Neural crest cell (in vitro differentiated cells): ENCODE results near the gene IGF1R. TPM values are rescaled to one million over a fixed set of nuclear protein-coding genes. Genes with fewer than 3 reads are reported as not detected.

Experiments
- DNase-seq: peaks from one replicate; pipeline ENCODE4 v3.0.0; 2021; ENCODE audit warnings: low read depth, mixed read lengths, low spot score
- H3K27ac Mint-ChIP-seq: one replicate; pipeline ENCODE4 v1.8.0; 2021; ENCODE audit warnings: mild to moderate bottlenecking, mixed read lengths; ENCODE audit not compliant: unreplicated experiment
- H3K27me3 Mint-ChIP-seq: 2 replicates; pipeline ENCODE4 v1.8.0; 2021; ENCODE audit warnings: low read depth, mild to moderate bottlenecking, mixed read lengths
- H3K36me3 Mint-ChIP-seq: 2 replicates; pipeline ENCODE4 v1.8.0; 2021; ENCODE audit warnings: low read depth, mild to moderate bottlenecking, mixed read lengths
- H3K4me1 Mint-ChIP-seq: 2 replicates; pipeline ENCODE4 v1.8.0; 2021; ENCODE audit warnings: mixed read lengths
- H3K4me3 Mint-ChIP-seq: one replicate; pipeline ENCODE4 v1.8.0; 2021; ENCODE audit warnings: mild to moderate bottlenecking, mixed read lengths
- H3K9me3 Mint-ChIP-seq: 2 replicates; pipeline ENCODE4 v1.8.0; 2021; ENCODE audit warnings: mixed read lengths
- total RNA-seq: library from RNA; stranded (reverse); gene quantifications from 2 replicates; pipeline ENCODE4 v1.2.1, GENCODE V29; 2021
- TF ChIP-seq, protein P1 (sequence below): fragments of 200-600 bp; sonication (generic); conservative IDR thresholded peaks from 2 replicates; pipeline ENCODE4 v1.5.0; 2021; ENCODE audit warnings: antibody characterized with exemption, mild to moderate bottlenecking

IGF1R gene
- total RNA-seq, 1 donor from 2014 or later = 67.6 TPM

DNA sequence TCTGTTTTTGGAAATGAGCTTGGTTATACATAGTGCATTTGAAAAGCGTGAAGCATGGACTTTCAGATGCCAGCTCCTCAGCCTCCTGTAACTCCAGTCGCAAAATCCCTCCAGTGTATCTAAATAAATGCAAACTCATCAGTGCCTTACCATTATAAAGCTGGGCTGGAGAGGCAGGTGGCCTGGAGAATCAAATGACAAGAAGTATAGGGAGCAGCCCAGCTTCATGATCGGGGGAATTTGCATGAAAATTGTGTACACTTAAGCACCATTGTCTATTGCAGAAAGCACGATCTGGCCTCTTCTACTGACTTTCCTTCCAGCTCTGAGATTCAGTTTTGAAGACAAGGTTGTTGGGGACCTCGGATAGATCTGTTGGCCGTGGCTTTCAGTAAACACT, 71.7 kb downstream of the IGF1R start:
- Mint-ChIP-seq H3K27ac (no peak overlapping the region), H3K9me3 (no peaks in the 10 kb centered on the region), H3K4me1 (peaks cover 63% of the 10 kb centered on the region), H3K36me3 (no peaks in the 10 kb centered on the region), H3K27me3 (no peaks in the 10 kb centered on the region), H3K4me3 (no peak overlapping the region)
- TF ChIP-seq, protein P1, sequence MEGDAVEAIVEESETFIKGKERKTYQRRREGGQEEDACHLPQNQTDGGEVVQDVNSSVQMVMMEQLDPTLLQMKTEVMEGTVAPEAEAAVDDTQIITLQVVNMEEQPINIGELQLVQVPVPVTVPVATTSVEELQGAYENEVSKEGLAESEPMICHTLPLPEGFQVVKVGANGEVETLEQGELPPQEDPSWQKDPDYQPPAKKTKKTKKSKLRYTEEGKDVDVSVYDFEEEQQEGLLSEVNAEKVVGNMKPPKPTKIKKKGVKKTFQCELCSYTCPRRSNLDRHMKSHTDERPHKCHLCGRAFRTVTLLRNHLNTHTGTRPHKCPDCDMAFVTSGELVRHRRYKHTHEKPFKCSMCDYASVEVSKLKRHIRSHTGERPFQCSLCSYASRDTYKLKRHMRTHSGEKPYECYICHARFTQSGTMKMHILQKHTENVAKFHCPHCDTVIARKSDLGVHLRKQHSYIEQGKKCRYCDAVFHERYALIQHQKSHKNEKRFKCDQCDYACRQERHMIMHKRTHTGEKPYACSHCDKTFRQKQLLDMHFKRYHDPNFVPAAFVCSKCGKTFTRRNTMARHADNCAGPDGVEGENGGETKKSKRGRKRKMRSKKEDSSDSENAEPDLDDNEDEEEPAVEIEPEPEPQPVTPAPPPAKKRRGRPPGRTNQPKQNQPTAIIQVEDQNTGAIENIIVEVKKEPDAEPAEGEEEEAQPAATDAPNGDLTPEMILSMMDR = no peak
- DNase-seq = no peak

DNA sequence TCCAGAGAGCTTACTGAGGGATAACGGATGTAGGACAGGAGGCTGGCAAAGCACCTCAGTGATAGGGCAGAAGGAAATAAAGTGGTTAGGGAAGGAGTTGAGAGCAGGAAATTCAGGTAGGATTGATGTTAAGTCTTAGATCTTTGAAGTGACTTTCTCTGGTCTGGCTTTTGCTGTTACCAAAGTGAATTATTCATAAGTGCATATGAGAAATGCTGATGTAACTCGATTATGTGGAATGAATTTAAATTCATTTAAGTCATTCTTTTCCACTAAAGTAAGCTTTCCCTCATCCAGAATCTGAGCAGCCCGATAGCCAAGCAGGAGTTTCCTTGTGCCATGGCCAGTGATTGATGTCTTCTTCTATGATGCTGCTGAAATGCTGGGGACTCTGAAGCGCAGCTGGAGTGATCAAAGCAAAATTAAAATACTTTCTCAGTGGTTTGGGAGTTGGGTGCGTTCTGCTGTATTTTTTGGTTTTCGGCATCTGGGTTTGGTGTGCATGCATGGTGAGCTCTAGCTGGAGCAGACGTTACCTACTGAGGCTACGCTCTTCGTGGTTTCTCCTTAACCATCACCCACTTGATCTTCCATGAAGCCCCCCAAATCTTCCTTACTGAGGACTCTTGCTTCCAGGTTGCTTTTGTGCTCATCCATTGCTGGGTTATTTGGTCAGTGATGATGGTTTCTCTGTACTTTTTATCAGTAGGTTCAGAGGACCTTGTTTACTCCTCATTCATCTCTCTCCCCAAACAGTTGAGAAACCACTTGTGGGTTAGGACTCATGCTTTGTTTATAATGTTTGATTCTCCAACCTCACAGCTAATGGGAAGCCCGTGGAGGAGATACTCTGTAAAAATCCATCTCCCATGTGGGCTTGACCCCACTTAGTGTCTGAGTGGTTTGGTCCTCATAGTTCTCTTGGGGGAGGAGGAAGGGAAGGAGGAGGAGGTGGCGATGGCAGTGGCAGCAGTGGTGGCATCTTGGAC, 72.5 kb downstream of the IGF1R start:
- Mint-ChIP-seq H3K36me3 (no peaks in the 10 kb centered on the region), H3K4me1 (peaks cover 57% of the 10 kb centered on the region), H3K4me3 (no peak overlapping the region), H3K27me3 (no peaks in the 10 kb centered on the region), H3K27ac (no peak overlapping the region), H3K9me3 (no peaks in the 10 kb centered on the region)
- DNase-seq = no peak
- TF ChIP-seq, protein P1 = no peak

DNA sequence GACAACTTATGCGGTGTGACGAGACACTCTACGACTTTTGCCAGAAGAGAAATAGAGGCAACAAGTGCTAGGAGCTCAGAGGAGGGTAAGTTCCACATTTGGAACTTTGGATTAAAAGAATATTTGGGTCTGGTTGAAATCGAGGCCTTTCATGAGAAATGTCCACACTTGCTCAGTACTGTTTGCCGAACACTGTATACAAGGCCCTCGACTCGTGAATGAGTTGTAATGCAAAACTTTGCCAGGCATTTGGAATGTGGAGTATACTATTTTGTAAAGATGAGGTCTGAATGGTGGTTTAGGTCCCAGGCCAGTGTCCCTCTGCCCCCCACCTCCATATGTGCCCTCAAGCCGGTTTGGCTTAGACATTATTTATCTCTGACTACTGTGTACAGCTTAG, 73.9 kb downstream of the IGF1R start:
- Mint-ChIP-seq H3K4me3 (no peak overlapping the region), H3K9me3 (no peaks in the 10 kb centered on the region), H3K27ac (no peak overlapping the region), H3K4me1 (peaks cover 49% of the 10 kb centered on the region), H3K36me3 (no peaks in the 10 kb centered on the region), H3K27me3 (no peaks in the 10 kb centered on the region)
- DNase-seq = no peak
- TF ChIP-seq, protein P1 = no peak

- H3K36me3 Mint-ChIP-seq = no peaks in the 10 kb centered on the region
- H3K27ac Mint-ChIP-seq = no peak overlapping the region
- TF ChIP-seq, protein P1 = no peak
- no peaks in the 10 kb centered on the region for H3K9me3 Mint-ChIP-seq
- DNase-seq = no peak
- no peak overlapping the region for H3K4me3 Mint-ChIP-seq
- H3K27me3 Mint-ChIP-seq = no peaks in the 10 kb centered on the region
- H3K4me1 Mint-ChIP-seq = peaks cover 53% of the 10 kb centered on the region
Observed at GRCh38 chr15:98722645-98723044, 74.3 kb downstream of the IGF1R start.

GRCh38 chr15:98723195-98723594, 74.9 kb downstream of the IGF1R start:
- DNase-seq = no peak
- no peaks in the 10 kb centered on the region for H3K27me3 Mint-ChIP-seq
- TF ChIP-seq, protein P1 = no peak
- no peaks in the 10 kb centered on the region for H3K36me3 Mint-ChIP-seq
- no peak overlapping the region for H3K27ac Mint-ChIP-seq
- peaks cover 53% of the 10 kb centered on the region for H3K4me1 Mint-ChIP-seq
- H3K9me3 Mint-ChIP-seq = no peaks in the 10 kb centered on the region
- H3K4me3 Mint-ChIP-seq = no peak overlapping the region
